ENCODE data around the gene VWA7. TPM values are rescaled to one million over a fixed set of nuclear protein-coding genes. Genes with fewer than 3 reads are reported as not detected.

The VWA7 gene
- total RNA-seq, 1 experiment from 2014 or later, result 2.5 TPM

DNA sequence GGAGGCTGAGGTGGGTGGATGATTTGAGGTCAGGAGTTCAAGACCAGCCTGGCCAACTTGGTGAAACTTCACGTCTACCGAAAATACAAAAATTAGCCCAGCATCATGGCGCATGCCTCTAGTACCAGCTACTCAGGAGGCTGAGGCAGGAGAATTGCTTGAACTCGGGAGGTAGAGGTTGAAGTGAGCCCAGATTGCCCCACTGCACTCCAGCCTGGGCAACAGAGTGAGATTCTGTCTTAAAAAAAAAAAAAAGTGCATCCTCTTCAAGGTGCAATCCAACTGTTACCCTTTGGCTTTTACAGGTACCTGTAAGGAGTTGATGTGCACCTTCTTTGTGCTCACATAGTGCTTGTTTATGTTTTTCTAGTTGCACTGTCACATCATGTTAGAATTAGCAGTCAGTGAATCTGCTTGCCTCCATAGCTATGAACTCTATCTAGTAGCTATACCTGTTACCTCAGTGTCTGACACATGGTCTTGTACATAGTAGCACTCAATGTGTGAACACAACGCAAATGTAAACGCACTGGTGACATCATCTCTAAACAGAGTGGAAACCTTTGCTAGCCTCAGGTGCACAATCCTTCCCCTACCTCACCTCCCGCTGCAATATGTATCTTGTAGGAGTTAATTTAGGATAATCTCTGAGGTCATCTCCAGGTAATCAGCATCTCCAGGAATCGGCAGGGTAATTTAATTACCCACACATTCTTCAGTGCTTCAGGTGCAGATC is 27.7 kb downstream of the VWA7 start:
- no peak overlapping the region for H3K27ac Mint-ChIP-seq
- no peak overlapping the region for H4K5ac ChIP-seq (ENCODE audit: insufficient read length, low read depth, low read length)
- no peaks in the 10 kb centered on the region for H3K23me2 ChIP-seq (ENCODE audit: insufficient read length, low read depth, low read length, poor library complexity, severe bottlenecking)
- H4K8ac ChIP-seq (replicated peaks; ENCODE audit: insufficient read length, low read depth, low read length), result no peak overlapping the region
- no peaks in the 10 kb centered on the region for H3K27me3 Mint-ChIP-seq (ENCODE audit: low read depth)
- H2BK12ac ChIP-seq (ENCODE audit: insufficient read length, low read depth, low read length), result no peak overlapping the region
- TF ChIP-seq, protein P1, sequence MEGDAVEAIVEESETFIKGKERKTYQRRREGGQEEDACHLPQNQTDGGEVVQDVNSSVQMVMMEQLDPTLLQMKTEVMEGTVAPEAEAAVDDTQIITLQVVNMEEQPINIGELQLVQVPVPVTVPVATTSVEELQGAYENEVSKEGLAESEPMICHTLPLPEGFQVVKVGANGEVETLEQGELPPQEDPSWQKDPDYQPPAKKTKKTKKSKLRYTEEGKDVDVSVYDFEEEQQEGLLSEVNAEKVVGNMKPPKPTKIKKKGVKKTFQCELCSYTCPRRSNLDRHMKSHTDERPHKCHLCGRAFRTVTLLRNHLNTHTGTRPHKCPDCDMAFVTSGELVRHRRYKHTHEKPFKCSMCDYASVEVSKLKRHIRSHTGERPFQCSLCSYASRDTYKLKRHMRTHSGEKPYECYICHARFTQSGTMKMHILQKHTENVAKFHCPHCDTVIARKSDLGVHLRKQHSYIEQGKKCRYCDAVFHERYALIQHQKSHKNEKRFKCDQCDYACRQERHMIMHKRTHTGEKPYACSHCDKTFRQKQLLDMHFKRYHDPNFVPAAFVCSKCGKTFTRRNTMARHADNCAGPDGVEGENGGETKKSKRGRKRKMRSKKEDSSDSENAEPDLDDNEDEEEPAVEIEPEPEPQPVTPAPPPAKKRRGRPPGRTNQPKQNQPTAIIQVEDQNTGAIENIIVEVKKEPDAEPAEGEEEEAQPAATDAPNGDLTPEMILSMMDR (conservative IDR thresholded peaks at IDR 0.05), result no peak
- H3K18ac ChIP-seq (ENCODE audit: insufficient read length, low read depth, low read length), result no peak overlapping the region
- no peak overlapping the region for H2AFZ ChIP-seq (ENCODE audit: low read length)
- no peak overlapping the region for H2BK120ac ChIP-seq (ENCODE audit: low read depth, low read length, poor library complexity, severe bottlenecking)
- no peaks in the 10 kb centered on the region for H4K20me1 ChIP-seq (ENCODE audit: control insufficient read depth, insufficient read depth, insufficient read length)
- no peak overlapping the region for H2BK5ac ChIP-seq (ENCODE audit: insufficient read length, low read length)
- no peaks in the 10 kb centered on the region for H3K79me2 ChIP-seq (ENCODE audit: insufficient read depth, low read length)
- no peak overlapping the region for H2AK5ac ChIP-seq (ENCODE audit: insufficient read length, low read length)
- peaks cover 5 to 8% of the 10 kb centered on the region in 2 experiments for H3K4me1 Mint-ChIP-seq
- H3K9me3 Mint-ChIP-seq, result no peaks in the 10 kb centered on the region
- no peak overlapping the region for H3K4me2 ChIP-seq (ENCODE audit: insufficient read depth, insufficient read length, low read length)
- no peaks in the 10 kb centered on the region for H3K4me1 ChIP-seq (ENCODE audit: insufficient read depth, low read length)
- H2BK20ac ChIP-seq (ENCODE audit: low read depth, low read length, poor library complexity, severe bottlenecking), result no peak overlapping the region
- H3K4me3 Mint-ChIP-seq, result no peak overlapping the region
- no peak overlapping the region for H3K9ac ChIP-seq (ENCODE audit: extremely low read depth, insufficient read length, low read length)
- no peak overlapping the region for H3K56ac ChIP-seq (ENCODE audit: insufficient read length, low read depth, low read length)
- H2BK15ac ChIP-seq (ENCODE audit: low read depth, low read length), result no peak overlapping the region
- H3K79me1 ChIP-seq (ENCODE audit: insufficient read depth, low read depth, low read length, poor library complexity, severe bottlenecking), result no peaks in the 10 kb centered on the region
- H3K9me3 ChIP-seq (ENCODE audit: control insufficient read depth, low read depth, low read length), result no peaks in the 10 kb centered on the region
- H3K36me3 Mint-ChIP-seq (ENCODE audit: insufficient read depth in 1 of 3, low read depth in 3 of 3), result peaks cover 6 to 24% (median 18%) of the 10 kb centered on the region in 3 experiments; a peak in 6 of 7 replicates
- no peak overlapping the region for H3T11ph ChIP-seq (ENCODE audit: low read length)
- WGBS (ENCODE audit: extremely low coverage, insufficient read length, low lambda C conversion rate), result no CpG with 5 or more reads among the region's 8 CpGs
- H4K91ac ChIP-seq (ENCODE audit: insufficient read length, low read depth, low read length), result no peak overlapping the region
- no peak overlapping the region for H3K23ac ChIP-seq (ENCODE audit: insufficient read length, low read depth, low read length)
- DNase-seq, result no peak
- no peak overlapping the region for H3K14ac ChIP-seq (ENCODE audit: insufficient read depth, low read length)
- no peak overlapping the region for H3K27ac ChIP-seq (ENCODE audit: insufficient read length, low read depth, low read length)
- H3K4ac ChIP-seq (ENCODE audit: low read depth, low read length), result no peak overlapping the region
- H3K27me3 ChIP-seq (ENCODE audit: insufficient read depth, low read length), result no peaks in the 10 kb centered on the region

Data from H9 (cell line).